Skeletal muscle tissue (tissue), 4 donors: Measurements from ENCODE around the gene FHIP1B. TPM values are rescaled to one million over a fixed set of nuclear protein-coding genes. Genes with fewer than 3 reads are reported as not detected.

Source experiments
- H3K27ac ChIP-seq: one replicate; pipeline ENCODE4 v1.7.0; 2013; ENCODE audit warnings: mild to moderate bottlenecking, low read depth, low read length, inconsistent platforms
- H3K27me3 ChIP-seq, 3 donors: one replicate each; pipeline ENCODE4 v1.7.0; 2013; ENCODE audit warnings: low read length in 3 of 3; ENCODE audit not compliant: control insufficient read depth in 3 of 3, insufficient read depth in 3 of 3
- H3K36me3 ChIP-seq, 3 donors: one replicate each; pipeline ENCODE4 v1.7.0; 2013; ENCODE audit warnings: low read length in 3 of 3; ENCODE audit not compliant: control insufficient read depth in 3 of 3, insufficient read depth in 3 of 3
- H3K4me1 ChIP-seq, 3 donors: one replicate each; pipeline ENCODE4 v1.7.0; 2013; ENCODE audit warnings: low read length in 3 of 3, mild to moderate bottlenecking in 3 of 3; ENCODE audit not compliant: control insufficient read depth in 3 of 3, insufficient read depth in 3 of 3
- H3K4me3 ChIP-seq, 3 donors: one replicate each; pipeline ENCODE4 v1.7.0; 2013; ENCODE audit warnings: low read length in 3 of 3
- H3K9ac ChIP-seq, 3 donors: one replicate each; pipeline ENCODE4 v1.7.0; 2013; ENCODE audit warnings: low read length in 3 of 3, mild to moderate bottlenecking in 3 of 3, moderate library complexity in 2 of 3, low read depth in 1 of 3
- H3K9me3 ChIP-seq, 3 donors: one replicate each; pipeline ENCODE4 v1.7.0; 2013; ENCODE audit warnings: low read length in 3 of 3; ENCODE audit not compliant: control insufficient read depth in 3 of 3
- total RNA-seq: library from RNA; depleted of rRNA; stranded (reverse); fragments of >200 nt; gene quantifications from one replicate; pipeline ENCODE4 v1.2.3, GENCODE V29; 2014
- donor health status: Osteomylitis.

The FHIP1B gene
- total RNA-seq, 1 donor from 2014 or later: 8.9 TPM

- Histone ChIP-seq H3K36me3 (no peaks in the 10 kb centered on the region), H3K27me3 (no peaks in the 10 kb centered on the region), H3K9me3 (no peaks in the 10 kb centered on the region), H3K4me3 (no peak overlapping the region), H3K4me1 (no peaks in the 10 kb centered on the region), H3K9ac (no peak overlapping the region), H3K27ac (no peak overlapping the region)
Observed at GRCh38 chr11:6240781-6241180, 6.3 kb upstream of the FHIP1B start.

- no peaks in the 10 kb centered on the region for H3K27me3 ChIP-seq
- no peaks in the 10 kb centered on the region for H3K9me3 ChIP-seq
- no peak overlapping the region for H3K4me3 ChIP-seq
- no peaks in the 10 kb centered on the region for H3K36me3 ChIP-seq
- no peak overlapping the region for H3K27ac ChIP-seq
- H3K4me1 ChIP-seq: peaks cover 0 to 3% (median 2%) of the 10 kb centered on the region in 3 donors
- no peak overlapping the region for H3K9ac ChIP-seq
Observed at GRCh38 chr11:6240139-6240538, 5.7 kb upstream of the FHIP1B start.

- H3K27me3 ChIP-seq: no peaks in the 10 kb centered on the region
- H3K27ac ChIP-seq: no peak within 1 kb of the TSS
- no peak within 1 kb of the TSS for H3K9ac ChIP-seq
- H3K4me1 ChIP-seq: peaks cover 1 to 11% (median 5%) of the 10 kb centered on the region in 3 donors
- no peaks in the 10 kb centered on the region for H3K9me3 ChIP-seq
- H3K4me3 ChIP-seq: no peak within 1 kb of the TSS
- H3K36me3 ChIP-seq: no peaks in the 10 kb centered on the region
Observed at GRCh38 chr11:6238902-6239301, 4.5 kb upstream of the FHIP1B start, which contains the start of gene CNGA4. CNGA4 (plus strand) TSS chr11:6239089; CDS start chr11:6239207, 118 bp downstream.

GRCh38 chr11:6237761-6238302 is 3.4 kb upstream of the FHIP1B start:
- peaks cover 10 to 21% (median 12%) of the 10 kb centered on the region in 3 donors for H3K4me1 ChIP-seq

GRCh38 chr11:6237266-6237665 is 2.8 kb upstream of the FHIP1B start:
- Histone ChIP-seq H3K9ac (no peak overlapping the region), H3K4me3 (no peak overlapping the region), H3K36me3 (no peaks in the 10 kb centered on the region), H3K4me1 (peaks cover 10 to 22% (median 12%) of the 10 kb centered on the region in 3 donors), H3K27ac (no peak overlapping the region), H3K9me3 (no peaks in the 10 kb centered on the region), H3K27me3 (no peaks in the 10 kb centered on the region)

More at GRCh38 chr11:6237761-6238302, 3.4 kb upstream of the FHIP1B start:
- H3K9me3 ChIP-seq: no peaks in the 10 kb centered on the region
- H3K27ac ChIP-seq: no peak overlapping the region
- H3K4me3 ChIP-seq: no peak overlapping the region
- no peaks in the 10 kb centered on the region for H3K27me3 ChIP-seq
- H3K9ac ChIP-seq: no peak overlapping the region
- no peaks in the 10 kb centered on the region for H3K36me3 ChIP-seq

- Histone ChIP-seq H3K4me1 (peaks cover 10 to 22% (median 12%) of the 10 kb centered on the region in 3 donors), H3K9me3 (no peaks in the 10 kb centered on the region), H3K9ac (peak overlapping the region; percentile 88 to 94 (median 94)), H3K27ac (peak overlapping the region; percentile 85), H3K36me3 (no peaks in the 10 kb centered on the region), H3K27me3 (no peaks in the 10 kb centered on the region), H3K4me3 (peak overlapping the region; percentile 94 to 98 (median 96))
Observed at GRCh38 chr11:6233984-6234386, 451 bp downstream of the FHIP1B start.

GRCh38 chr11:6232899-6233298 is 1.5 kb downstream of the FHIP1B start:
- Histone ChIP-seq H3K27me3 (no peaks in the 10 kb centered on the region), H3K9me3 (no peaks in the 10 kb centered on the region), H3K9ac (no peak overlapping the region), H3K4me3 (no peak overlapping the region), H3K4me1 (peaks cover 10 to 22% (median 12%) of the 10 kb centered on the region in 3 donors), H3K27ac (no peak overlapping the region), H3K36me3 (no peaks in the 10 kb centered on the region)

- no peaks in the 10 kb centered on the region for H3K36me3 ChIP-seq
- H3K27me3 ChIP-seq: no peaks in the 10 kb centered on the region
- H3K9me3 ChIP-seq: no peaks in the 10 kb centered on the region
- H3K9ac ChIP-seq: no peak overlapping the region
- no peak overlapping the region for H3K27ac ChIP-seq
- peaks cover 12 to 16% (median 12%) of the 10 kb centered on the region in 3 donors for H3K4me1 ChIP-seq
- H3K4me3 ChIP-seq: no peak overlapping the region
Observed at GRCh38 chr11:6229911-6230310, 4.5 kb downstream of the FHIP1B start.

GRCh38 chr11:6228520-6228919 is 5.9 kb downstream of the FHIP1B start:
- Histone ChIP-seq H3K4me1 (peaks cover 7 to 9% (median 7%) of the 10 kb centered on the region in 3 donors), H3K9ac (no peak overlapping the region), H3K27ac (no peak overlapping the region), H3K27me3 (no peaks in the 10 kb centered on the region), H3K9me3 (no peaks in the 10 kb centered on the region), H3K36me3 (peaks cover 8 to 9% (median 9%) of the 10 kb centered on the region in 3 donors), H3K4me3 (no peak overlapping the region)

GRCh38 chr11:6225896-6226295 is 8.5 kb downstream of the FHIP1B start:
- no peaks in the 10 kb centered on the region for H3K27me3 ChIP-seq
- no peak overlapping the region for H3K27ac ChIP-seq
- H3K4me3 ChIP-seq: no peak overlapping the region
- no peak overlapping the region for H3K9ac ChIP-seq
- H3K36me3 ChIP-seq: peaks cover 24 to 31% (median 31%) of the 10 kb centered on the region in 3 donors
- no peaks in the 10 kb centered on the region for H3K9me3 ChIP-seq
- peaks cover 0 to 8% (median 0%) of the 10 kb centered on the region in 3 donors for H3K4me1 ChIP-seq
